ENCODE data around the gene ANKH.

The ANKH gene

GRCh38 chr5:14732991-14733390, 138.6 kb downstream of the ANKH start:
- DNase-seq, result no peak

GRCh38 chr5:14730881-14731280, 140.7 kb downstream of the ANKH start:
- no peak for DNase-seq

DNA sequence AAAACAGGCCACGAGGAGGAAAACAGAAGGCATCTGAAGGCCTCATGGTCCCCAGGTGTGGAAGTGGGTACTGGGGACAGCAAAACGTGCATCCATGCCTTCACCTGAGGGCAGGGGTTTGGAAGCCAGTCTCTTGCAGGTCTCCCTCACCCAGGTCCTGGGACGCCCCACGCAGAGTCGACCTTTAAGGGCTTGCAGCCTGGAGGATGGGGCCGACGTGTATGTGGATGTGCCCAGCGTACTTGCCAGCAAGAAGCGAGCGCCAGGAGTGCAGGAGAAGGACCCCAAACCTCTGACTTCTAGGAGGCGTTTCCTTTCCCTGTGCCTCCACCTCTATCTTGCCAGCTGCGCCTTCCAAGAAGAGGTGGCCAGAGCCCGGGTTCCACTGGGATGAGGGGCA, 141.1 kb downstream of the ANKH start:
- DNase-seq, result no peak

- no peak for DNase-seq
These were observed 141.9 kb downstream of the ANKH start for GRCh38 chr5:14729448-14730385.

- no peak for DNase-seq
These were observed 143.1 kb downstream of the ANKH start for GRCh38 chr5:14728459-14728938.

- no peak for DNase-seq
These were observed 143.6 kb downstream of the ANKH start for GRCh38 chr5:14727928-14728458.

- DNase-seq, result peak; percentile 69
These were observed 144.1 kb downstream of the ANKH start for GRCh38 chr5:14727428-14727865.

DNA sequence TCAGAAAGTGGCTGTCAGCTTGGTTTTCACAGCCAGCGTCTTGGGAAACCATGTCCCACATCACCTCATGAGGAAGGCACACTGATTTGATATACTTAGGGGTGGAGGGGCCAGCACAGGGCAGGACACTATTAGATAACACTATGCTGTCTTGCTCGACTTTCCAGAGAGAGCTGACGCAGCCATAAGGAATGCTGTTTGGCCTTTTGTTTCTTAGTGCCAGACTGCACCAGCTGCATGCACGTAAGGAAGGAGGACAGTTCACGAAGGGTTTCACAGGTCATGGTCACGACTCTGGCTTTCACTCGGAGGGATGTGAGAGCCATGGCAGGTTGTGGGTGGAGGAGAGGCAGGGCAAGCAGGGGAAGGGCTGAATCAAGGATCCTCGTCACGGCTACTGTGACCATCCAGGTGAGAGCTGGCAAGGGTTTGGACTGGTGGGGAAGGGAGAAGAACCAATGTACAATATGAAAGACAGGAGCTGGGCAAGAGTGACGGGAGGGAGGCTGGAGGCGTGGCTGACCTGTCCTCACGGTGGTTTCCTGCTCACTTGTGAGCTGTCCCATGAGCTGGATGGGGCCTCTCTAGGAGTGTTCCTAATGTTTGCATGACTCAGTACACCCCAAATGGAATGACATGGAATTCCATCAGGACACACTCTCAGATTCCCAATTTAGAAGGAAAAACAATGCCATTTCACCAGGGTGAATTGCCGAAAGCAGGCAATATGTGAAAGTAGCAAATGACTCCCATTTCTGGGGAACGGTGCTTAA, 145.3 kb downstream of the ANKH start:
- no peak for DNase-seq

DNA sequence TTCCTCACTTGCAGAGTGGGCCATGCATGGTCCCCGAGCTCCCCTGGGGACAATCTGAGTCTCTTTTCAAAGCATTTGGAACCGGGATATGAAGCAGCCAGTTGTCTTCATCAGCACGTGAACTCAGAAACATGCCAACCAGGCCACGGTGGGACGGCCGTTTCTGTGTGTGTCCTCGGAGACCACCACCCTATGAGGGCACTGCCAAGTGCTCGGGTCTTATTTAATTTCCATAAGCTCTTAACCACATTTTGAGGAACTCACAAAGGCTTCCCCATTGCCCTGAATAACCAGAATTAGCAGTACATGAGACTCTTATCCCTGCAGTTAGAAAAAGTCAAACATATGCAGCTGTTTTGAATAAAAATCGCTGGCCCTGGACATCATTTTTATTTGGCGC, 146.9 kb downstream of the ANKH start:
- DNase-seq, result no peak

- no peak for DNase-seq
These were observed 147.9 kb downstream of the ANKH start for GRCh38 chr5:14723701-14724132.

DNA sequence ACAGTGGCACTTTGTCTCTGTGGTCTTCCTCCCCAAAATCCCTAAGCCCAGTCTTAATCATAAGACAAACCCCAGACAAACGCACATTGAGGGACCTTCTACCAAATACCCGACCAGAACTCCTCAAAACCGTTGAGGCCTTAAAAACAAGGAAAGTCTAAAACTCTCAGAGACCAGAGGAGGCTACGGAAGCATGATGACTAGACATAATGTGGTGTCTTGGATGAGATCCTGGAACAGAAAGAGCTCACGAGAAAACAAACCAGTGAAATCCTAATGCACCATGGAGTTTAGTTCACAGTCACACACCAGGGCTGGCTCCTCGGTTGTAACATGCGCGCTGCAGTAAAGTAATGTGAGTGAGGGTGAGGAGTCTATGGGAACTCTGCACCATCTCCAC, 148.7 kb downstream of the ANKH start:
- DNase-seq, result no peak

- no peak for DNase-seq
These were observed 149.5 kb downstream of the ANKH start for GRCh38 chr5:14721990-14722656.

- DNase-seq, result no peak
These were observed 151.2 kb downstream of the ANKH start for GRCh38 chr5:14720236-14720923.

DNA sequence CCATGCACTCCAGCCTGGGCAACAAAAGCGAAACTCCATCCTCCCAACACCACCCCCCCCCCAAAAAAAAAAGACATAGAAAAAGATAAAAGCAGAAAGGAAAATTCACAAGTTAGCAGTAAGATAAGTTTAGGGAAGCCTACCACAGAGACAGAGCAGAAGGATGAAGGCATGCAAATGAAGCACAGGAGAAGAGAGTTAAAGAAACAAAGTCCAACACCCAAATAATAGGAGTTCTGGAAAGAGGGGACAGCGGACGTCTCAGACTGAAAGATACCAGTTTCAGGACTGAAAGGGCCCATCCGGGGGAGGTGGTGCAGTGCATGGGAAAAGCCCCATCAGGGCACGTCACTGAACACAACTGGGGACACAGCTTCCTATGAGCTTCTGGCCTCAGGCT, 152.8 kb downstream of the ANKH start:
- DNase-seq, result no peak

GRCh38 chr5:14716755-14717752, 154.5 kb downstream of the ANKH start:
- no peak for DNase-seq

GRCh38 chr5:14715481-14715880, 156.1 kb downstream of the ANKH start:
- DNase-seq, result no peak

DNA sequence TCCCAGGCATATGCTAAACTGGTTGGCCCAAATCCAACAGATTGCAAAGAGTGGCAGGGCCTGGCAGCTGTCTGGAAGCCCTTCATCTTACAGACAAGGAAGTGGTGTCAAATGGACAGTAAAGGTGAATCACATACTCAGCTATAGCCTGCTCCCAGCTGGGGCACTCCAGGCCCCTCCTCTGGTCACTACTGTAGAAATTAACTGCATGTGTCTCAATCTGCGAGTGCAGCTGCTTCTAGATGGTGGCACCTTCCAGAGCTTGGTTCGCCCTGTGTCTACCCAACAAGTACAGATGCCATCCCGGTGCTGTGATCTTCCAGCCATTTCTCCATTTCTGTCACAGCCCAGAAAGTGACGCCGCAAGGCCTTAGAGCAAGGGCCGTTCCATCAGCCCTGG, 156.9 kb downstream of the ANKH start:
- no peak for DNase-seq

GRCh38 chr5:14713476-14714390, 157.8 kb downstream of the ANKH start:
- no peak for DNase-seq

- DNase-seq, result no peak
These were observed 158.9 kb downstream of the ANKH start for GRCh38 chr5:14712666-14713065.

GRCh38 chr5:14712131-14712530, 159.4 kb downstream of the ANKH start:
- no peak for DNase-seq

All from effector CD4-positive, alpha-beta T cell (primary cell).